Loucy (cell line): ENCODE data around the gene PPP4R2.

Experiments
- H2AFZ ChIP-seq: fragments of 200-600 bp; sonication (generic); 2 replicates; pipeline ENCODE4 v1.6.0; 2016; ENCODE audit warnings: antibody characterized with exemption, mild to moderate bottlenecking, low read length, moderate library complexity
- H3F3A ChIP-seq: fragments of 200-600 bp; 2 replicates; pipeline ENCODE4 v1.6.0; 2016; ENCODE audit warnings: antibody characterized with exemption, low read depth, mild to moderate bottlenecking
- H3K27me3 ChIP-seq: fragments of 200-600 bp; sonication (generic); 2 replicates; pipeline ENCODE4 v1.6.1; 2014; ENCODE audit warnings: low read length, mild to moderate bottlenecking; ENCODE audit not compliant: insufficient read depth, poor library complexity, severe bottlenecking
- H3K36me3 ChIP-seq: fragments of 200-600 bp; sonication (generic); 2 replicates; pipeline ENCODE4 v1.6.1; 2016; ENCODE audit warnings: low read length; ENCODE audit not compliant: insufficient read depth
- H3K4me1 ChIP-seq: fragments of 200-600 bp; sonication (generic); 2 replicates; pipeline ENCODE4 v1.5.1; 2014; ENCODE audit warnings: low read length, mild to moderate bottlenecking; ENCODE audit not compliant: insufficient read depth, poor library complexity, severe bottlenecking
- H3K4me2 ChIP-seq: fragments of 200-600 bp; sonication (generic); 2 replicates; pipeline ENCODE4 v1.6.0; 2014; ENCODE audit warnings: antibody characterized with exemption, low read length, low read depth, mild to moderate bottlenecking; ENCODE audit not compliant: poor library complexity, severe bottlenecking
- H3K4me3 ChIP-seq: fragments of 200-600 bp; sonication (generic); 2 replicates; pipeline ENCODE4 v1.5.1; 2014; ENCODE audit warnings: low read length, mild to moderate bottlenecking, mixed read lengths; ENCODE audit not compliant: poor library complexity, severe bottlenecking
- H3K79me2 ChIP-seq: fragments of 200-600 bp; sonication (generic); 2 replicates; pipeline ENCODE4 v1.6.1; 2014; ENCODE audit warnings: low read length; ENCODE audit not compliant: insufficient read depth
- H3K9ac ChIP-seq: fragments of 200-600 bp; sonication (generic); 2 replicates; pipeline ENCODE4 v1.6.0; 2014; ENCODE audit warnings: mild to moderate bottlenecking, low read depth, low read length, moderate library complexity; ENCODE audit not compliant: poor library complexity, severe bottlenecking
- H3K9me2 ChIP-seq: fragments of 200-600 bp; sonication (generic); replicated peaks from 2 replicates; pipeline ENCODE4 v1.6.1; 2016; ENCODE audit warnings: low read depth, low read length, mixed read lengths
- H3K9me3 ChIP-seq: fragments of 200-600 bp; sonication (generic); 2 replicates; pipeline ENCODE4 v1.6.1; 2014; ENCODE audit warnings: mild to moderate bottlenecking, antibody characterized with exemption, low read length, low read depth; ENCODE audit not compliant: insufficient read depth
- H4K20me1 ChIP-seq: fragments of 200-600 bp; sonication (generic); 2 replicates; pipeline ENCODE4 v1.6.0; 2014; ENCODE audit warnings: antibody characterized with exemption, low read length, mild to moderate bottlenecking; ENCODE audit not compliant: insufficient read depth, poor library complexity, severe bottlenecking
- CTCF ChIP-seq: fragments of 200-600 bp; sonication (generic); conservative IDR thresholded peaks from 2 replicates; pipeline ENCODE4 v1.5.1; 2014; ENCODE audit warnings: mild to moderate bottlenecking, antibody characterized with exemption, low read length
- EZH2phosphoT487 ChIP-seq: fragments of 200-600 bp; IDR thresholded peaks from 2 replicates; pipeline ENCODE4 v1.6.1; 2018; ENCODE audit warnings: antibody characterized with exemption, mild to moderate bottlenecking, moderate library complexity, borderline replicate concordance

The PPP4R2 gene

GRCh38 chr3:73010158-73010557, 13.5 kb downstream of the PPP4R2 start:
- TF ChIP-seq EZH2phosphoT487 (no peak), CTCF (no peak)
- Histone ChIP-seq H3K4me2 (peak overlapping the region; percentile 28), H3K36me3 (peaks cover 40% of the 10 kb centered on the region; the same call in 1 of the 2 replicates), H3F3A (no peaks in the 10 kb centered on the region), H4K20me1 (peaks cover 100% of the 10 kb centered on the region), H3K9me2 (no peaks in the 10 kb centered on the region), H3K79me2 (peaks cover 89% of the 10 kb centered on the region), H3K9me3 (no peaks in the 10 kb centered on the region), H2AFZ (no peak overlapping the region), H3K4me3 (no peak overlapping the region), H3K9ac (no peak overlapping the region), H3K4me1 (no peaks in the 10 kb centered on the region), H3K27me3 (no peaks in the 10 kb centered on the region)

- H3K4me2 ChIP-seq = no peak overlapping the region
- H2AFZ ChIP-seq = no peak overlapping the region
- H3K36me3 ChIP-seq = peaks cover 21% of the 10 kb centered on the region; the same call in 1 of the 2 replicates
- TF ChIP-seq EZH2phosphoT487 (no peak), CTCF (no peak)
- H3K27me3 ChIP-seq = no peaks in the 10 kb centered on the region
- H3K4me3 ChIP-seq = no peak overlapping the region
- peaks cover 99% of the 10 kb centered on the region for H4K20me1 ChIP-seq
- H3K9ac ChIP-seq = no peak overlapping the region
- peaks cover 7% of the 10 kb centered on the region for H3K79me2 ChIP-seq
- H3F3A ChIP-seq = no peaks in the 10 kb centered on the region
- H3K4me1 ChIP-seq = no peaks in the 10 kb centered on the region
- H3K9me2 ChIP-seq = no peaks in the 10 kb centered on the region
- no peaks in the 10 kb centered on the region for H3K9me3 ChIP-seq
Observed at GRCh38 chr3:73018298-73018697, 21.7 kb downstream of the PPP4R2 start.

- H3K27me3 ChIP-seq = no peaks in the 10 kb centered on the region
- no peak overlapping the region for H3K4me2 ChIP-seq
- peaks cover 99% of the 10 kb centered on the region for H4K20me1 ChIP-seq
- H3K4me3 ChIP-seq = no peak overlapping the region
- no peak for TF ChIP-seq EZH2phosphoT487
- TF ChIP-seq CTCF = no peak
- no peak overlapping the region for H2AFZ ChIP-seq
- H3K9me2 ChIP-seq = no peaks in the 10 kb centered on the region
- H3K79me2 ChIP-seq = peaks cover 1% of the 10 kb centered on the region
- H3F3A ChIP-seq = no peaks in the 10 kb centered on the region
- peaks cover 21% of the 10 kb centered on the region; the same call in 1 of the 2 replicates for H3K36me3 ChIP-seq
- no peaks in the 10 kb centered on the region for H3K4me1 ChIP-seq
- no peak overlapping the region for H3K9ac ChIP-seq
- H3K9me3 ChIP-seq = no peaks in the 10 kb centered on the region
Observed at GRCh38 chr3:73018790-73019441, 22.3 kb downstream of the PPP4R2 start.
